H9 (cell line): ENCODE results near the gene API5. TPM values are rescaled to one million over a fixed set of nuclear protein-coding genes. Genes with fewer than 3 reads are reported as not detected.

Experiments used
- DNase-seq: peaks from one replicate; pipeline ENCODE4 v3.0.0-alpha.2; 2017
- H2AFZ ChIP-seq: one replicate; pipeline ENCODE4 v1.6.1; 2013; ENCODE audit warnings: mild to moderate bottlenecking, low read length, control low read depth, moderate library complexity
- H2AK5ac ChIP-seq: 2 replicates; pipeline ENCODE4 v1.6.1; 2013; ENCODE audit warnings: low read length, control low read depth, mixed read lengths; ENCODE audit not compliant: insufficient read length
- H2BK120ac ChIP-seq: one replicate; pipeline ENCODE4 v1.6.1; 2013; ENCODE audit warnings: low read depth, mild to moderate bottlenecking, low read length, control low read depth, inconsistent platforms; ENCODE audit not compliant: poor library complexity, severe bottlenecking
- H2BK12ac ChIP-seq: 2 replicates; pipeline ENCODE4 v1.6.1; 2013; ENCODE audit warnings: low read length, control low read depth, mixed read lengths, low read depth; ENCODE audit not compliant: insufficient read length
- H2BK15ac ChIP-seq: 2 replicates; pipeline ENCODE4 v1.6.1; 2013; ENCODE audit warnings: low read depth, low read length, control low read depth
- H2BK20ac ChIP-seq: one replicate; pipeline ENCODE4 v1.6.1; 2013; ENCODE audit warnings: low read depth, mild to moderate bottlenecking, low read length, control low read depth, inconsistent platforms; ENCODE audit not compliant: poor library complexity, severe bottlenecking
- H2BK5ac ChIP-seq: 2 replicates; pipeline ENCODE4 v1.6.1; 2013; ENCODE audit warnings: low read length, control low read depth, mixed read lengths; ENCODE audit not compliant: insufficient read length
- H3K14ac ChIP-seq: 2 replicates; pipeline ENCODE4 v1.6.1; 2013; ENCODE audit warnings: low read length, control low read depth; ENCODE audit not compliant: insufficient read depth
- H3K18ac ChIP-seq: 2 replicates; pipeline ENCODE4 v1.6.1; 2013; ENCODE audit warnings: low read depth, mild to moderate bottlenecking, mixed read lengths, low read length, control low read depth; ENCODE audit not compliant: insufficient read length
- H3K23ac ChIP-seq: 2 replicates; pipeline ENCODE4 v1.6.1; 2013; ENCODE audit warnings: low read length, control low read depth, mixed read lengths, low read depth; ENCODE audit not compliant: insufficient read length
- H3K23me2 ChIP-seq: 2 replicates; pipeline ENCODE4 v1.6.1; 2013; ENCODE audit warnings: low read depth, mild to moderate bottlenecking, mixed read lengths, low read length, control low read depth; ENCODE audit not compliant: insufficient read length, poor library complexity, severe bottlenecking
- H3K27ac ChIP-seq: 2 replicates; pipeline ENCODE4 v1.5.1; 2013; ENCODE audit warnings: low read length, control low read depth, mixed read lengths, low read depth; ENCODE audit not compliant: insufficient read length
- H3K27me3 ChIP-seq: 2 replicates; pipeline ENCODE4 v1.6.1; 2013; ENCODE audit warnings: low read length, control low read depth, inconsistent platforms; ENCODE audit not compliant: insufficient read depth
- H3K4ac ChIP-seq: 2 replicates; pipeline ENCODE4 v1.6.1; 2013; ENCODE audit warnings: low read depth, mild to moderate bottlenecking, control low read depth, inconsistent platforms, low read length, moderate library complexity
- H3K4me1 ChIP-seq: 2 replicates; pipeline ENCODE4 v1.6.1; 2013; ENCODE audit warnings: low read length, control low read depth, inconsistent platforms; ENCODE audit not compliant: insufficient read depth
- H3K4me2 ChIP-seq: 2 replicates; pipeline ENCODE4 v1.6.1; 2013; ENCODE audit warnings: low read length, control low read depth, mixed read lengths; ENCODE audit not compliant: insufficient read length, insufficient read depth
- H3K56ac ChIP-seq: 2 replicates; pipeline ENCODE4 v1.6.1; 2013; ENCODE audit warnings: low read depth, mild to moderate bottlenecking, mixed read lengths, low read length, control low read depth; ENCODE audit not compliant: insufficient read length
- H3K79me1 ChIP-seq: 2 replicates; pipeline ENCODE4 v1.6.1; 2013; ENCODE audit warnings: low read depth, mild to moderate bottlenecking, moderate library complexity, low read length, control low read depth, inconsistent platforms; ENCODE audit not compliant: insufficient read depth, poor library complexity, severe bottlenecking
- H3K79me2 ChIP-seq: 2 replicates; pipeline ENCODE4 v1.6.1; 2013; ENCODE audit warnings: low read length, control low read depth, inconsistent platforms; ENCODE audit not compliant: insufficient read depth
- H3K9ac ChIP-seq: 2 replicates; pipeline ENCODE4 v1.6.1; 2013; ENCODE audit warnings: low read length, control low read depth, mixed read lengths; ENCODE audit not compliant: insufficient read length; ENCODE audit errors: extremely low read depth
- H3K9me3 ChIP-seq: one replicate; pipeline ENCODE4 v1.6.1; 2013; ENCODE audit warnings: low read depth, low read length, inconsistent platforms; ENCODE audit not compliant: control insufficient read depth
- H3T11ph ChIP-seq: one replicate; pipeline ENCODE4 v1.6.1; 2013; ENCODE audit warnings: mild to moderate bottlenecking, low read length, control low read depth, inconsistent platforms
- H4K20me1 ChIP-seq: one replicate; pipeline ENCODE4 v1.6.1; 2013; ENCODE audit not compliant: control insufficient read depth, insufficient read length, insufficient read depth
- H4K5ac ChIP-seq: 2 replicates; pipeline ENCODE4 v1.6.1; 2013; ENCODE audit warnings: low read depth, mild to moderate bottlenecking, mixed read lengths, low read length, control low read depth; ENCODE audit not compliant: insufficient read length
- H4K8ac ChIP-seq: replicated peaks from 2 replicates; pipeline ENCODE4 v1.6.1; 2013; ENCODE audit warnings: low read length, control low read depth, mixed read lengths, low read depth; ENCODE audit not compliant: insufficient read length
- H4K91ac ChIP-seq: 2 replicates; pipeline ENCODE4 v1.6.1; 2013; ENCODE audit warnings: low read depth, mild to moderate bottlenecking, moderate library complexity, mixed read lengths, low read length, control low read depth; ENCODE audit not compliant: insufficient read length
- H3K27ac Mint-ChIP-seq, 3 experiments: 2 replicates in 2 of 3; 3 replicates in 1 of 3; pipeline ENCODE4 v1.8.0; 2020 to 2021; ENCODE audit warnings: mixed read lengths in 3 of 3, mild to moderate bottlenecking in 1 of 3, moderate library complexity in 1 of 3
- H3K27me3 Mint-ChIP-seq: 2 replicates; pipeline ENCODE4 v1.8.0; 2021; ENCODE audit warnings: low read depth, mild to moderate bottlenecking, moderate library complexity, mixed read lengths
- H3K36me3 Mint-ChIP-seq, 3 experiments: 2 replicates in 2 of 3; 3 replicates in 1 of 3; pipeline ENCODE4 v1.8.0; 2020 to 2021; ENCODE audit warnings: low read depth in 3 of 3, mixed read lengths in 3 of 3; ENCODE audit not compliant: insufficient read depth in 1 of 3
- H3K4me1 Mint-ChIP-seq, 2 experiments: 2 replicates each; pipeline ENCODE4 v1.8.0; 2020; ENCODE audit warnings: mixed read lengths in 2 of 2
- H3K4me3 Mint-ChIP-seq, 2 experiments: 2 replicates in 1 of 2; 3 replicates in 1 of 2; pipeline ENCODE4 v1.8.0; 2020 to 2021; ENCODE audit warnings: mild to moderate bottlenecking in 2 of 2, mixed read lengths in 2 of 2, moderate library complexity in 1 of 2
- H3K9me3 Mint-ChIP-seq, 2 experiments: 2 replicates in 1 of 2; 3 replicates in 1 of 2; pipeline ENCODE4 v1.8.0; 2020; ENCODE audit warnings: mild to moderate bottlenecking in 2 of 2, mixed read lengths in 2 of 2, moderate library complexity in 1 of 2
- WGBS: extraction: QIAGEN DNeasy Blood & Tissue Kit; methylation state at CpG from one replicate; pipeline ENCODE4 v1.1.7; 2013; ENCODE audit warnings: missing lambda C conversion rate, low lambda C conversion rate, mixed read lengths; ENCODE audit not compliant: insufficient read length; ENCODE audit errors: extremely low coverage; 5-methylcytosine and 5-hydroxymethylcytosine counted together
- total RNA-seq: library from RNA; stranded (reverse); gene quantifications from 2 replicates; pipeline ENCODE4 v1.2.1, GENCODE V29; 2021
- TF ChIP-seq, protein P1 (sequence below): fragments of 200-600 bp; sonication (generic); conservative IDR thresholded peaks from 3 replicates; pipeline ENCODE4 v1.8.0; 2021; ENCODE audit warnings: antibody characterized with exemption, mild to moderate bottlenecking

API5 gene
- total RNA-seq, 1 experiment from 2014 or later = 147 TPM

DNA sequence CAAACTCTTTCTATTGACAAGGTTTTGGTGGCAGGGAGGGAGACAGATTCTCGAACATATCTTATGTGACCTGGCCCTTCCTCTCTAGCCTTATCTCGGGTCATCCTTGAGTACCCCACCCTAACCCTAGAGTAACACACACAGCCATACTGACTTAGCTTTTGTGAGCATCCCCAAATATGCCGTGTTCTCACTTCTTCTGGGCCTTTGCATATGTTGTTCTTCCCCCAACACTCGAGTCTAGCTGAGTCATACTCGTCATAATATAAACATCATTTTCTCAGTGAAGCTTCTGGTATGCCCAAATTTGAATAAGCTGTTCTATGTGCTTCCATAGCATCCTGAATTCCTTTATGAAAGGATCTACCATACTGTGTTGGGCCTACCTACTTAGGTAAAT is 54.9 kb downstream of the API5 start:
- Histone ChIP-seq H3K79me2 (peaks cover 51% of the 10 kb centered on the region; the same call in 1 of the 2 replicates), H3K23ac (no peak overlapping the region), H2BK15ac (no peak overlapping the region), H3K9me3 (no peaks in the 10 kb centered on the region), H3K56ac (no peak overlapping the region), H3K18ac (no peak overlapping the region), H3K14ac (no peak overlapping the region), H2BK5ac (no peak overlapping the region), H3K79me1 (peaks cover 7% of the 10 kb centered on the region), H2BK20ac (no peak overlapping the region), H3K4me1 (no peaks in the 10 kb centered on the region), H2AFZ (no peak overlapping the region), H3K27ac (no peak overlapping the region), H2AK5ac (no peak overlapping the region), H2BK120ac (no peak overlapping the region), H3K9ac (no peak overlapping the region), H4K5ac (no peak overlapping the region), H3T11ph (no peak overlapping the region), H3K27me3 (no peaks in the 10 kb centered on the region), H3K4ac (no peak overlapping the region), H4K8ac (no peak overlapping the region), H4K91ac (no peak overlapping the region), H4K20me1 (no peaks in the 10 kb centered on the region), H3K4me2 (no peak overlapping the region), H2BK12ac (no peak overlapping the region), H3K23me2 (no peaks in the 10 kb centered on the region)
- WGBS = no CpG with 5 or more reads among the region's 5 CpGs
- Mint-ChIP-seq H3K4me1 (no peaks in the 10 kb centered on the region; a peak in 1 of 4 replicates), H3K27ac (no peak overlapping the region), H3K36me3 (peaks cover 5 to 41% (median 23%) of the 10 kb centered on the region in 3 experiments), H3K4me3 (no peak overlapping the region), H3K27me3 (no peaks in the 10 kb centered on the region), H3K9me3 (no peaks in the 10 kb centered on the region)
- TF ChIP-seq, protein P1, sequence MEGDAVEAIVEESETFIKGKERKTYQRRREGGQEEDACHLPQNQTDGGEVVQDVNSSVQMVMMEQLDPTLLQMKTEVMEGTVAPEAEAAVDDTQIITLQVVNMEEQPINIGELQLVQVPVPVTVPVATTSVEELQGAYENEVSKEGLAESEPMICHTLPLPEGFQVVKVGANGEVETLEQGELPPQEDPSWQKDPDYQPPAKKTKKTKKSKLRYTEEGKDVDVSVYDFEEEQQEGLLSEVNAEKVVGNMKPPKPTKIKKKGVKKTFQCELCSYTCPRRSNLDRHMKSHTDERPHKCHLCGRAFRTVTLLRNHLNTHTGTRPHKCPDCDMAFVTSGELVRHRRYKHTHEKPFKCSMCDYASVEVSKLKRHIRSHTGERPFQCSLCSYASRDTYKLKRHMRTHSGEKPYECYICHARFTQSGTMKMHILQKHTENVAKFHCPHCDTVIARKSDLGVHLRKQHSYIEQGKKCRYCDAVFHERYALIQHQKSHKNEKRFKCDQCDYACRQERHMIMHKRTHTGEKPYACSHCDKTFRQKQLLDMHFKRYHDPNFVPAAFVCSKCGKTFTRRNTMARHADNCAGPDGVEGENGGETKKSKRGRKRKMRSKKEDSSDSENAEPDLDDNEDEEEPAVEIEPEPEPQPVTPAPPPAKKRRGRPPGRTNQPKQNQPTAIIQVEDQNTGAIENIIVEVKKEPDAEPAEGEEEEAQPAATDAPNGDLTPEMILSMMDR = no peak
- DNase-seq = no peak
